ENCODE data around the gene SNX14. TPM values are rescaled to one million over a fixed set of nuclear protein-coding genes. Genes with fewer than 3 reads are reported as not detected.

SNX14 gene
- total RNA-seq, 1 experiment from 2014 or later, result 65.4 TPM

DNA sequence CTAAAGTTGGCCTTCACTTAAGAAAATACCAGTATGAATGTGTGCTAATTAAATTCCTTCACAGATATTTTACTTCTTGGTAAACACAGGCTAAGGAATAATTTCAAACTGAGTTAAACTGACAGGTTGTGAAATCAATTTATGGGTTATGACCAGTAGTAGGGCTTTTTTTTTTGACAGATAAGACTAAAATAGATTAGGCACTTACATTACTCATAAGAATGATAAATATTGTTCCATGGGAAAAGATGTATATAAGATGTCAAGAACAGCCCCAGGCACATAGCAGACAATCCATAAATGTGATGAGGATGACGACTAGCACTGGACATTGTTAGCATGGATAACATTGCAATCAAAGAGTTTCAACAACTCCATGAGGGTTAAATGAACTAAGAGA lies 120.9 kb downstream of the SNX14 start:
- Histone ChIP-seq H3K36me3 (ENCODE audit: low read depth, low read length) (no peaks in the 10 kb centered on the region), H3K4me3 (ENCODE audit: low read length) (no peak overlapping the region), H3K79me2 (ENCODE audit: low read length) (no peaks in the 10 kb centered on the region), H3F3A (ENCODE audit: low read length, unreplicated experiment) (no peaks in the 10 kb centered on the region), H4K20me1 (ENCODE audit: low read length) (no peaks in the 10 kb centered on the region), H3K27me3 (ENCODE audit: low read length) (no peaks in the 10 kb centered on the region), H3K9me3 (ENCODE audit: low read length) (no peaks in the 10 kb centered on the region), H2AFZ (ENCODE audit: low read length) (no peak overlapping the region), H3K9ac (ENCODE audit: low read length) (peak overlapping the region; percentile 47), H3K27ac (ENCODE audit: low read length) (peak overlapping the region; percentile 81), H3K9me2 (replicated peaks; ENCODE audit: low read length) (0 out of 2 replicates have a peak, but pooled peaks cover 5% of the 10 kb centered on the region), H3K4me1 (ENCODE audit: insufficient read depth, low read length) (peaks cover 24% of the 10 kb centered on the region), H3K4me2 (ENCODE audit: low read length) (peak overlapping the region; percentile 32; the same call in 1 of the 2 replicates)
- no peak for ATAC-seq
- intact Hi-C loops (cut with micrococcal nuclease), result no loop called here
- peak; percentile 68 for DNase-seq
- ChIA-PET POLR2A (ENCODE audit: unreplicated experiment) (no interaction called here), CTCF (no interaction called here)
- no peak for TF ChIP-seq EZH2 (IDR thresholded peaks at IDR 0.05; ENCODE audit: low read length, unreplicated experiment)
- no TSS peak for BruUV-seq (replicated peaks)

DNA sequence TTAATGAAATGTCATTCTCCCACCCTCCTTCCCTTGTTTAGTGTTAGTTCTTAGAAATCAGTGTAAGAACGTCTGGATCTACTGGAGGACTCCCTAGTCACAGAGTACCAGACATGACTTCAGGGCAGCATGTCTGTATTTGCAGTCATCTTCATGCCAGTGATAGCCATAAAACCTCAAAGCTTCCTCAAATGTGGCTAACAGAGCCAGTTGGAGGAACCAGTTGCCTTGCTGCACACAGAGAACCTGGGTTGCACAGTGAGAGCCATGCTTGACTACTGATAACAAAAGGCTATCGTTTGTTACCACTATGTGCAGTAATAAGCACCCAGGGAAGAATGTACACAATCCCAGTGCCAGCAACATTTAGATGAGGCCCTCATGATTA lies 123.6 kb downstream of the SNX14 start:
- no peaks in the 10 kb centered on the region for H3K27me3 ChIP-seq (ENCODE audit: low read length)
- ATAC-seq, result no peak
- TF ChIP-seq, protein P1, sequence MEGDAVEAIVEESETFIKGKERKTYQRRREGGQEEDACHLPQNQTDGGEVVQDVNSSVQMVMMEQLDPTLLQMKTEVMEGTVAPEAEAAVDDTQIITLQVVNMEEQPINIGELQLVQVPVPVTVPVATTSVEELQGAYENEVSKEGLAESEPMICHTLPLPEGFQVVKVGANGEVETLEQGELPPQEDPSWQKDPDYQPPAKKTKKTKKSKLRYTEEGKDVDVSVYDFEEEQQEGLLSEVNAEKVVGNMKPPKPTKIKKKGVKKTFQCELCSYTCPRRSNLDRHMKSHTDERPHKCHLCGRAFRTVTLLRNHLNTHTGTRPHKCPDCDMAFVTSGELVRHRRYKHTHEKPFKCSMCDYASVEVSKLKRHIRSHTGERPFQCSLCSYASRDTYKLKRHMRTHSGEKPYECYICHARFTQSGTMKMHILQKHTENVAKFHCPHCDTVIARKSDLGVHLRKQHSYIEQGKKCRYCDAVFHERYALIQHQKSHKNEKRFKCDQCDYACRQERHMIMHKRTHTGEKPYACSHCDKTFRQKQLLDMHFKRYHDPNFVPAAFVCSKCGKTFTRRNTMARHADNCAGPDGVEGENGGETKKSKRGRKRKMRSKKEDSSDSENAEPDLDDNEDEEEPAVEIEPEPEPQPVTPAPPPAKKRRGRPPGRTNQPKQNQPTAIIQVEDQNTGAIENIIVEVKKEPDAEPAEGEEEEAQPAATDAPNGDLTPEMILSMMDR (conservative IDR thresholded peaks at IDR 0.05; ENCODE audit: low read depth, low read length), result no peak
- no peak for TF ChIP-seq EZH2 (IDR thresholded peaks at IDR 0.05; ENCODE audit: low read length, unreplicated experiment)
- H2AFZ ChIP-seq (ENCODE audit: low read length), result no peak overlapping the region
- POLR2A ChIA-PET (ENCODE audit: unreplicated experiment), result no interaction called here
- H3K9me3 ChIP-seq (ENCODE audit: low read length), result no peaks in the 10 kb centered on the region
- no peak overlapping the region for H3K4me3 ChIP-seq (ENCODE audit: low read length)
- H3F3A ChIP-seq (ENCODE audit: low read length, unreplicated experiment), result no peaks in the 10 kb centered on the region
- H4K20me1 ChIP-seq (ENCODE audit: low read length), result no peaks in the 10 kb centered on the region
- no peak for DNase-seq
- no TSS peak for BruUV-seq (replicated peaks)
- intact Hi-C loops (cut with micrococcal nuclease), result no loop called here
- H3K79me2 ChIP-seq (ENCODE audit: low read length), result no peaks in the 10 kb centered on the region
- H3K9me2 ChIP-seq (replicated peaks; ENCODE audit: low read length), result 0 out of 2 replicates have a peak, but pooled peaks cover 5% of the 10 kb centered on the region
- no peak overlapping the region for H3K4me2 ChIP-seq (ENCODE audit: low read length)
- no peak overlapping the region for H3K9ac ChIP-seq (ENCODE audit: low read length)
- H3K27ac ChIP-seq (ENCODE audit: low read length), result no peak overlapping the region
- peaks cover 36% of the 10 kb centered on the region for H3K4me1 ChIP-seq (ENCODE audit: insufficient read depth, low read length)
- CTCF ChIA-PET, result no interaction called here
- no peaks in the 10 kb centered on the region for H3K36me3 ChIP-seq (ENCODE audit: low read depth, low read length)

- POLR2A ChIA-PET (ENCODE audit: unreplicated experiment), result no interaction called here
Measured at GRCh38 chr6:85469276-85470022, 124.2 kb downstream of the SNX14 start.

More at GRCh38 chr6:85469276-85470022, 124.2 kb downstream of the SNX14 start:
- CTCF ChIA-PET, result no interaction called here
- Histone ChIP-seq H3K27ac (ENCODE audit: low read length) (no peak overlapping the region), H3K9ac (ENCODE audit: low read length) (no peak overlapping the region), H4K20me1 (ENCODE audit: low read length) (no peaks in the 10 kb centered on the region), H3K9me2 (replicated peaks; ENCODE audit: low read length) (0 out of 2 replicates have a peak, but pooled peaks cover 5% of the 10 kb centered on the region), H3K9me3 (ENCODE audit: low read length) (no peaks in the 10 kb centered on the region), H3K36me3 (ENCODE audit: low read depth, low read length) (no peaks in the 10 kb centered on the region), H3K27me3 (ENCODE audit: low read length) (no peaks in the 10 kb centered on the region), H3K4me1 (ENCODE audit: insufficient read depth, low read length) (peaks cover 39% of the 10 kb centered on the region), H2AFZ (ENCODE audit: low read length) (no peak overlapping the region), H3K4me2 (ENCODE audit: low read length) (no peak overlapping the region), H3K4me3 (ENCODE audit: low read length) (no peak overlapping the region), H3K79me2 (ENCODE audit: low read length) (no peaks in the 10 kb centered on the region), H3F3A (ENCODE audit: low read length, unreplicated experiment) (no peaks in the 10 kb centered on the region)
- TF ChIP-seq, protein P1 (conservative IDR thresholded peaks at IDR 0.05; ENCODE audit: low read depth, low read length), result no peak
- TF ChIP-seq EZH2phosphoT487 (IDR thresholded peaks at IDR 0.05; ENCODE audit: borderline replicate concordance, low read length) (no peak), EZH2 (IDR thresholded peaks at IDR 0.05; ENCODE audit: low read length, unreplicated experiment) (no peak)
- no TSS peak for BruUV-seq (replicated peaks)
- intact Hi-C loops (cut with micrococcal nuclease), result no loop called here
- DNase-seq (no peak), ATAC-seq (no peak)

Measured in PC-3 (cell line).